DMS114 treated with DMSO at 0.1 percent for 48 hours (cell line): ENCODE data around the gene TRIM54.

Experiments
- DNase-seq: peaks from one replicate; lab custom pipeline; 2025; ENCODE audit not compliant: unreplicated experiment; lab: John Stamatoyannopoulos, UW

TRIM54 gene

GRCh38 chr2:27353762-27354596, 71.8 kb downstream of the TRIM54 start:
- DNase-seq = no peak

GRCh38 chr2:27354597-27354927, 72.3 kb downstream of the TRIM54 start:
- DNase-seq = no peak

- DNase-seq = no peak
Measured at GRCh38 chr2:27356056-27356381, 73.8 kb downstream of the TRIM54 start.

GRCh38 chr2:27356382-27357181, 74.4 kb downstream of the TRIM54 start, which contains the start of gene GTF3C2:
Gene GTF3C2 (minus strand): TSS chr2:27356764. CDS start chr2:27343554, 13,210 bp downstream.
- peak; percentile 95 for DNase-seq
